Keratinocyte (primary cell): ENCODE measurements around the gene EXD3.

Source experiments
- EZH2 ChIP-seq: IDR thresholded peaks from one replicate; pipeline ENCODE4 v1.6.1; 2012; ENCODE audit warnings: inconsistent platforms, mild to moderate bottlenecking, low read length, moderate library complexity
- TF ChIP-seq, protein P1 (sequence below), 3 experiments: IDR thresholded peaks in 1 of 3; conservative IDR thresholded peaks in 1 of 3; optimal IDR thresholded peaks in 1 of 3; 2 replicates in 2 of 3; 3 replicates in 1 of 3; pipeline versions ENCODE3 to v1.5.1; 2011; ENCODE audit warnings: low read length in 3 of 3, mild to moderate bottlenecking in 3 of 3, moderate library complexity in 2 of 3, control low read depth in 1 of 3, inconsistent platforms in 1 of 3; ENCODE audit not compliant: insufficient read depth in 2 of 3; ENCODE audit errors: extremely low read depth in 1 of 3

DNA sequence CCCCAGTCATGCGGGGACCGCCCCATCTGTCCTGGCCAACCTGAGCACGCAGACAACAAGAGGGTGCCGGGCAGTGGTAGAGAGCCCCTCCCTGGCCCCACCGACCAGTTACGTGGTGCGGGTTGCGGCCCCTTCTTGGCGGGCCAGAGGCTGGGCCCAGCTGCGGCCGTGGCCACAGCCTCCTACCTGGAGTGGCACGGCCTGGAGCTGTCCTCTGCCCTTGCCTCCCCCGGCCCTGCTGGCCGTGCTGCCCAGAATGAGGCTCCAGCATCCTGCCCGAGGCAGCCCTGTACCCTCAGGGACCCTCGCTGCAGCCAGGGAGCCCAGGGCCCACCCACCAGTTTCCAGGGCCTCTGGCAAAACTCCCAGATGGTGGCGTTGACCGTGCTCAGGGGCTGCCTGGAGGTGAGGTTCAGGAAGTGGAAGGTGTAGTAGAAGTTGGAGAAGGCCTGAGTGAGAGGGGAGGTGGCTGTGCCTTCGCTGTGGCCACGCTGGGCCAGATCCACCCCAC lies 12.5 kb upstream of the EXD3 start:
- TF ChIP-seq, protein P1, sequence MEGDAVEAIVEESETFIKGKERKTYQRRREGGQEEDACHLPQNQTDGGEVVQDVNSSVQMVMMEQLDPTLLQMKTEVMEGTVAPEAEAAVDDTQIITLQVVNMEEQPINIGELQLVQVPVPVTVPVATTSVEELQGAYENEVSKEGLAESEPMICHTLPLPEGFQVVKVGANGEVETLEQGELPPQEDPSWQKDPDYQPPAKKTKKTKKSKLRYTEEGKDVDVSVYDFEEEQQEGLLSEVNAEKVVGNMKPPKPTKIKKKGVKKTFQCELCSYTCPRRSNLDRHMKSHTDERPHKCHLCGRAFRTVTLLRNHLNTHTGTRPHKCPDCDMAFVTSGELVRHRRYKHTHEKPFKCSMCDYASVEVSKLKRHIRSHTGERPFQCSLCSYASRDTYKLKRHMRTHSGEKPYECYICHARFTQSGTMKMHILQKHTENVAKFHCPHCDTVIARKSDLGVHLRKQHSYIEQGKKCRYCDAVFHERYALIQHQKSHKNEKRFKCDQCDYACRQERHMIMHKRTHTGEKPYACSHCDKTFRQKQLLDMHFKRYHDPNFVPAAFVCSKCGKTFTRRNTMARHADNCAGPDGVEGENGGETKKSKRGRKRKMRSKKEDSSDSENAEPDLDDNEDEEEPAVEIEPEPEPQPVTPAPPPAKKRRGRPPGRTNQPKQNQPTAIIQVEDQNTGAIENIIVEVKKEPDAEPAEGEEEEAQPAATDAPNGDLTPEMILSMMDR (optimal IDR thresholded peaks at IDR 0.05 in 1 of 3, IDR thresholded peaks at IDR 0.05 in 1 of 3, conservative IDR thresholded peaks at IDR 0.05 in 1 of 3; ENCODE audit: extremely low read depth in 1 of 3, insufficient read depth in 2 of 3, low read length in 3 of 3): no peak
- no peak for TF ChIP-seq EZH2
